ENCODE data around the gene FCER1G.

Gene FCER1G

DNA sequence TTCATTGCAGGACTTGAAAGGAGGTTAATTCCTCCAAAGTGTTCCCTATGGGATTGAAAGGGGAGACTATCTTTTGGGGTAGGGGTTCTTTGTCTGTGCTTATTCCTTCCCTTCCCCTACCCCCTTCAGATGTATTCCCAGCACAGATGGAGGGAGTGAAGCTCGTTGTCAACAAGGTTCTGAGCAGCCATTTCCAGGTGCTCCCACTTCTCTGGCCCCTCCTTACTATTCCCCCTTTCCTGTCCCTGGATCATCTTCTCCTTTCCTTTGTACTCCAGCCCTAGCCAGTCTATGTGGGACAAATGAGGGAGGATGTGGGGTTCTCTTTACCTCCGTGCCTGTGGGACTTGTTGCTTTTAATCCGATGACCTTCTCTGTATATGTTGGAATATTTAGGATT, 11.7 kb downstream of the FCER1G start:
- H3K79me2 ChIP-seq (ENCODE audit: insufficient read depth, low read length) = no peaks in the 10 kb centered on the region
- no peak overlapping the region for H2AFZ ChIP-seq (ENCODE audit: low read length)
- peak overlapping the region; percentile 77 for H3K9ac ChIP-seq (ENCODE audit: low read length)
- H3K9me2 ChIP-seq (ENCODE audit: low read depth, low read length) = no peaks in the 10 kb centered on the region
- no peaks in the 10 kb centered on the region for H3K27me3 ChIP-seq (ENCODE audit: insufficient read depth, low read length)
- no peaks in the 10 kb centered on the region for H3K9me3 ChIP-seq (ENCODE audit: low read length)
- peaks cover 24% of the 10 kb centered on the region for H3K4me1 ChIP-seq (ENCODE audit: insufficient read depth, low read length, severe bottlenecking)
- no peaks in the 10 kb centered on the region for H3F3A ChIP-seq (ENCODE audit: insufficient read depth, low read length)
- peaks cover 32% of the 10 kb centered on the region for H3K36me3 ChIP-seq (ENCODE audit: insufficient read depth, low read length)
- peak overlapping the region; percentile 74 for H3K4me3 ChIP-seq (ENCODE audit: low read depth, low read length, poor library complexity, severe bottlenecking)
- H3K27ac ChIP-seq (ENCODE audit: low read depth, low read length, poor library complexity, severe bottlenecking) = peak overlapping the region; percentile 28
- no peaks in the 10 kb centered on the region for H4K20me1 ChIP-seq (ENCODE audit: insufficient read depth, low read length)
- no peak for TF ChIP-seq EZH2 (IDR thresholded peaks at IDR 0.05; ENCODE audit: borderline replicate concordance, low read length)
- H3K4me2 ChIP-seq (ENCODE audit: low read length) = peak overlapping the region; percentile 87

DNA sequence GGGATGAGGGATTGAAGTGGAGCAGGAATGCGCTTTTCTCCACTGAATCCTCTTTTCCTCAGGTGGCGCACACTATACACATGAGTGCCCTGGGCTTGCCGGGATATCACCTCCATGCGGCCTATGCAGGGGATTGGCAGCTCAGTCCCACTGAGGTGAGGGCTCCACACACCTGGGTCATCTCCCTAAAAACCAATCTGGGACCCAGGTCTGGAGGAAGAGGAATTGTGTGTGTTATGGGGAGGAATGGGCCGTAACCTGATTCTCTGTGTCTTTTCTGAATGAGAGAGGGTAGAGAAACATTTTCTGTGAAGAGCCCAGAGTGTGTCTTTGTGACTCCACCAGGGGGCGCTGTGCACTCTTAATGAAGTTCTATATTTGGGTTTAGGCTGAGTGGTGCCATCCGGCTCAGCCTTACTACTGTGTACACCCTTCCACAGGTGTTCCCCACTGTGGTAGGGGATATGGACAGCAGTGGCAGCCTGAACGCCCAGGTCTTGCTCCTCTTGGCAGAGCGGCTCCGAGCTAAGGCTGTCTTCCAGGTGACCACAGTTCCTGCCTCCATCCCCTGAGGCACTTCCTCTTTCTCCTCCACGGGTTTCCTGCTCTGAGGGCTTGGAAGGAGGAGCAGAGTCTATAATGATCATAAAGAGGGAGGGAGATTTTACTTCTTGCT, 12.2 kb downstream of the FCER1G start:
- no peaks in the 10 kb centered on the region for H3K27me3 ChIP-seq (ENCODE audit: insufficient read depth, low read length)
- TF ChIP-seq EZH2 (IDR thresholded peaks at IDR 0.05; ENCODE audit: borderline replicate concordance, low read length) = no peak
- TF ChIP-seq, protein P1, sequence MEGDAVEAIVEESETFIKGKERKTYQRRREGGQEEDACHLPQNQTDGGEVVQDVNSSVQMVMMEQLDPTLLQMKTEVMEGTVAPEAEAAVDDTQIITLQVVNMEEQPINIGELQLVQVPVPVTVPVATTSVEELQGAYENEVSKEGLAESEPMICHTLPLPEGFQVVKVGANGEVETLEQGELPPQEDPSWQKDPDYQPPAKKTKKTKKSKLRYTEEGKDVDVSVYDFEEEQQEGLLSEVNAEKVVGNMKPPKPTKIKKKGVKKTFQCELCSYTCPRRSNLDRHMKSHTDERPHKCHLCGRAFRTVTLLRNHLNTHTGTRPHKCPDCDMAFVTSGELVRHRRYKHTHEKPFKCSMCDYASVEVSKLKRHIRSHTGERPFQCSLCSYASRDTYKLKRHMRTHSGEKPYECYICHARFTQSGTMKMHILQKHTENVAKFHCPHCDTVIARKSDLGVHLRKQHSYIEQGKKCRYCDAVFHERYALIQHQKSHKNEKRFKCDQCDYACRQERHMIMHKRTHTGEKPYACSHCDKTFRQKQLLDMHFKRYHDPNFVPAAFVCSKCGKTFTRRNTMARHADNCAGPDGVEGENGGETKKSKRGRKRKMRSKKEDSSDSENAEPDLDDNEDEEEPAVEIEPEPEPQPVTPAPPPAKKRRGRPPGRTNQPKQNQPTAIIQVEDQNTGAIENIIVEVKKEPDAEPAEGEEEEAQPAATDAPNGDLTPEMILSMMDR (IDR thresholded peaks at IDR 0.05; ENCODE audit: low read length) = peak; percentile 87
- no peaks in the 10 kb centered on the region for H3K9me3 ChIP-seq (ENCODE audit: low read length)
- H3K4me1 ChIP-seq (ENCODE audit: insufficient read depth, low read length, severe bottlenecking) = peaks cover 24% of the 10 kb centered on the region
- H3K4me3 ChIP-seq (ENCODE audit: low read depth, low read length, poor library complexity, severe bottlenecking) = peak overlapping the region; percentile 74
- H3F3A ChIP-seq (ENCODE audit: insufficient read depth, low read length) = no peaks in the 10 kb centered on the region
- H3K9me2 ChIP-seq (ENCODE audit: low read depth, low read length) = no peaks in the 10 kb centered on the region
- peaks cover 32% of the 10 kb centered on the region for H3K36me3 ChIP-seq (ENCODE audit: insufficient read depth, low read length)
- no peak overlapping the region for H2AFZ ChIP-seq (ENCODE audit: low read length)
- no peaks in the 10 kb centered on the region for H4K20me1 ChIP-seq (ENCODE audit: insufficient read depth, low read length)
- peak overlapping the region; percentile 28 for H3K27ac ChIP-seq (ENCODE audit: low read depth, low read length, poor library complexity, severe bottlenecking)
- peak overlapping the region; percentile 87 for H3K4me2 ChIP-seq (ENCODE audit: low read length)
- H3K79me2 ChIP-seq (ENCODE audit: insufficient read depth, low read length) = no peaks in the 10 kb centered on the region
- peak overlapping the region; percentile 77 for H3K9ac ChIP-seq (ENCODE audit: low read length)

DNA sequence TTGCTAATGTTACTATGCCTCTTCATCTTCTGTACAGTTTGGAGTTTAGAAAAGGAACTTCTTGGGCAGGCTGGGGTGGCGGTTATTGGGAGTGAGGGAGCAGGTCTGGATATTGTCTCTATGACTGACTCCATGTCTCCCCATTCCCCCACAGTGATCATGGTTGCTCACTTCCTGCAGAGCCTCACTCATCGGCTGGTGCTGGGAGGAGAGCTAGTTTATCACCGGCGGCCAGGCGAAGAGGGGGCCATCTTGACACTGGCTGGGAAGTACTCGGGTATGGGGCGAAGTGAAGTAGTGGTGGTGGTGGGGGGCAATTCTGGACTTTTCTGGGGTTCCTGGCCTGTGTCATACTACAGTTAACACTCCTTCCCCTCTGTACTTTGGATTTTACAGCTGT, 12.9 kb downstream of the FCER1G start:
- Histone ChIP-seq H3K27me3 (ENCODE audit: insufficient read depth, low read length) (no peaks in the 10 kb centered on the region), H4K20me1 (ENCODE audit: insufficient read depth, low read length) (no peaks in the 10 kb centered on the region), H3K4me1 (ENCODE audit: insufficient read depth, low read length, severe bottlenecking) (peaks cover 24% of the 10 kb centered on the region), H3K9me3 (ENCODE audit: low read length) (no peaks in the 10 kb centered on the region), H3K9ac (ENCODE audit: low read length) (no peak overlapping the region; the same call in 1 of the 2 replicates), H3K9me2 (ENCODE audit: low read depth, low read length) (no peaks in the 10 kb centered on the region), H3K79me2 (ENCODE audit: insufficient read depth, low read length) (no peaks in the 10 kb centered on the region), H3K4me2 (ENCODE audit: low read length) (no peak overlapping the region), H3K27ac (ENCODE audit: low read depth, low read length, poor library complexity, severe bottlenecking) (no peak overlapping the region), H3F3A (ENCODE audit: insufficient read depth, low read length) (no peaks in the 10 kb centered on the region), H3K4me3 (ENCODE audit: low read depth, low read length, poor library complexity, severe bottlenecking) (no peak overlapping the region), H2AFZ (ENCODE audit: low read length) (no peak overlapping the region), H3K36me3 (ENCODE audit: insufficient read depth, low read length) (peaks cover 32% of the 10 kb centered on the region)
- TF ChIP-seq, protein P1 (IDR thresholded peaks at IDR 0.05; ENCODE audit: low read length) = no peak

DNA sequence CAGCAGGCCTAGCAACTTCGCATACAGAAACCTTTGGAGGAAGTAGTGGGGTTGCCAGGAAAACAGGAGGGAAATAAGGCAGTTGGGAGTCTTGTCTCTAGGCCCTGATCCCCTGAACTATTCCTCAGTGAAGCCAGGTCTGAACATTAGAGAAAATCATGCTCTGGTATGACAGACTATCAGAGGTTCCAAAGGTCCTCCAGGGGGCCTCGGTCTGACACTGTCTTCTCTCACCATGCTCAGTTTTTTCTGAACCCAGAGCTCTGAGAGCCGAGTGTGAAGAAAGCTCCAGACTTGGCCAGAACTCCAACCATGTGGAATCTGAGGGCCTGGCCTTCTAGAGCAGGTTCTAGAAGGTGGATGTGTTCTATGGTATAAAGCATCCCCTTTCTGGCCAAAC, 14.8 kb downstream of the FCER1G start:
- Histone ChIP-seq H3K79me2 (ENCODE audit: insufficient read depth, low read length) (no peaks in the 10 kb centered on the region), H4K20me1 (ENCODE audit: insufficient read depth, low read length) (no peaks in the 10 kb centered on the region), H3K4me1 (ENCODE audit: insufficient read depth, low read length, severe bottlenecking) (peaks cover 23% of the 10 kb centered on the region), H3F3A (ENCODE audit: insufficient read depth, low read length) (no peaks in the 10 kb centered on the region), H3K4me2 (ENCODE audit: low read length) (no peak overlapping the region), H3K27me3 (ENCODE audit: insufficient read depth, low read length) (no peaks in the 10 kb centered on the region), H3K36me3 (ENCODE audit: insufficient read depth, low read length) (peaks cover 32% of the 10 kb centered on the region), H3K4me3 (ENCODE audit: low read depth, low read length, poor library complexity, severe bottlenecking) (no peak overlapping the region), H3K9me2 (ENCODE audit: low read depth, low read length) (no peaks in the 10 kb centered on the region), H3K9me3 (ENCODE audit: low read length) (no peaks in the 10 kb centered on the region), H3K27ac (ENCODE audit: low read depth, low read length, poor library complexity, severe bottlenecking) (no peak overlapping the region), H3K9ac (ENCODE audit: low read length) (no peak overlapping the region), H2AFZ (ENCODE audit: low read length) (no peak overlapping the region)
- no peak for TF ChIP-seq EZH2 (IDR thresholded peaks at IDR 0.05; ENCODE audit: borderline replicate concordance, low read length)
- TF ChIP-seq, protein P1 (IDR thresholded peaks at IDR 0.05; ENCODE audit: low read length) = peak; percentile 37; the same call in 1 of the 2 replicates
